ENCODE data around the gene SGTA.
"Not testable (repeated sequence)": the region's sequence is repeated elsewhere in the genome, so short reads cannot be mapped to it uniquely, and the experiment has no call there.

Gene SGTA

DNA sequence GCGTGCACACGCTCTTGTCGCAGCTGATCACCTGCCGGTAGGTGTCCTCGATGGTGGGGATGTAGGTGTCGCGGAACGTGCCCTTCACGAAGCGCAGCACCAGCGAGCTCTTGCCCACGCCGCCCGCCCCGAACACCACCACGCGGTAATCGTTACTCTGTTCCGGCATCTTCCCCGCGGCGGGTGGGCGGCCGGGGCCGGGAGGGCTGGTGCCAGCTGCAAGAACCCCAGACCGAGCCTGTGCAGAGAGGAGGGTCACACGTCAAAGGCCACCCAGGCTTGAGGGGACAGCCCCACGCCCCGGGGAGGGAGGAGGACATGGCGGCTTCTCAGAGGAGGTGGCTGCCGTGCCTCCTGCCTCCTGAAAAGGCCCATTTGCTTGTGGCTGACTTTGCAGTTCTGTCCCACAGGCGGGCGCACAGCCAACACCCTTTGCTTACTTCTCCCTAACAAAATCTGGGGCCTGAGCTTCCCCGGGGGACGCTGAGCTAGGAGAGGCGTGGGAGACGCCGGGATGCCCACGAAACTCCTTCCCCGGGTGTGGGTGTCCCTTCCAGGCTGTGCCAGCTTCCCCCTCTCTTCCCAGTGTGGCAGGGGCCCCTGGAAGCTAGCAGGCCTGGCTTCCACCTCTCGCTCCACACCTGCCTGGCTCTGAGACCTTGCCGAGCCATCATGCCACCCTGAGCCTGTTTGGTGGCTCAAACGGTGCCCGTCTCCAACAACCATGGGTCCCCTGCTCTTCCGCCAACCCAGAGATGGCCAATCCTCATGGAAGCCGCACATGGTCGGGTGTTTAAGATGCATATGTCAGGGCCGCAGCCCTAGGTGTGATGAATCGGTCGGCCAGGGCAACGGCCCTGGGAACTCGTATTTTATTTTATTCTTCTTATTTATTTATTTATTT is 65.2 kb downstream of the SGTA start:
- intact Hi-C loops (cut with DNase I) = no loop called here
- peak in 3 of 10 donors; percentile 53 to 85 (median 65) for DNase-seq

DNA sequence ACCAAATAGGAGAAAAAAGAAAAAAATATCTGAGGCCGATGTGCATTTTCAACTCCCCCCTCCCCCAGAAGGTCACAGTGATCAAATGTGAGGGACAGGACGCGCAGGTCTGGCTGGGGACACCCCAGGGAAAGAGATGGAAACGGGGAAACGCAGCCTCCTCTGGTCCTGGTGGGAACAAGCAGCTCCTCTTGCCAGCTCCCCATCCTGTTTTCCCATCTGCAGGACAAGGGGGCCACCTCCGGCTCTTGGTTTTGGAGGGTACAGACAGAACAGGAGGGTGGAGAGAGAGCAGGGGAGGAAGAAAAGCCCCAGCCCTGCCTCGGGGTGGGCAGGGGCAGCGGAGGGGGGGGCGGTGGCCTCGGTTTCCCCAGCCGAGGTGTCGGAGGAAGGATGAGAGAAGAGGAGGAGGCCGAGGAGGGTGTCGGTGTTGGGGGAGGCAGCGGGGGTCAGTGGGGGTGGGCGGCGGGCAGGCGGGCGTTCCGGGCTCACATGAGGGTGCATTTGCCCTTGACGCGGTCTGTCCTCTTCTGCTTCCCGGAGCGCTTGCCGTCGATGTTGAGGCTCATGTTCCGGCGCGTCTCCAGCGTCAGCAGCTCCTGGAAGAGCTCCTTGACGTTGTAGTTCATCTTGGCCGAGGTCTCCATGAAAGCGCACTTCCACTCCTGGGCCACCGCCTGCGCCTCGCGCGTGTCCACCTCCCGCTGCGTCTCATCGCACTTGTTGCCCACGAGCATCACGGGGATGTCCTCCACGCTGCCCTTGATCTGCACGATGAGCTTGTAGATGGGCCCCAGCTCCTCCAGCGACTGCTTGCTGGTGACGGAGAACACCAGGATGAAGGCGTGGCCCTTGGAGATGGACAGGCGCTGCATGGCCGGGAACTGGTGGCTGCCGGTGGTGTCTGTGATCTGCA is 66.1 kb downstream of the SGTA start:
- DNase-seq = peak in 2 of 10 donors; percentile 51 to 67

DNA sequence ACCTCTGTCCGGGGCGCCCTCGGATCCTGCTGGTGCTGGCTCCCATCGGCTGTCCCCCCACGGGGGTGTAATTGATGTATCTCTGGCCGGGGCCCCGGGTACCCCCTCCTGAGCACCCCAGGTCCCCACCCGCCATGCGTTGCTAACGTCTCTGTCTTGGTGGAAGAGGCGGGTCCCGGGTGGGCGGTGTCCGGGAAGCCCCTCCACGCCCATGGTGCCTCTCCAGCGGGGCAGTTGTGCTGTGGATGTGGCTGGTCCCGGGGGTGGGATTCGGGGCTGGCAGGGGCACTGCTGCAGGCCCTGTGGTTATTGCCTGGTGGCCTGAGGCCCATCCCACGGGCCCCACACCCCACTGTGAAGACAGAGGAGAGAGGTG is 66.8 kb downstream of the SGTA start:
- peak in 1 of 10 donors; percentile 64 for DNase-seq
- intact Hi-C loops (cut with DNase I) = no loop called here

More for the DNA sequence above, 66.1 kb downstream of the SGTA start:
- intact Hi-C loops (cut with DNase I) = no loop called here

DNA sequence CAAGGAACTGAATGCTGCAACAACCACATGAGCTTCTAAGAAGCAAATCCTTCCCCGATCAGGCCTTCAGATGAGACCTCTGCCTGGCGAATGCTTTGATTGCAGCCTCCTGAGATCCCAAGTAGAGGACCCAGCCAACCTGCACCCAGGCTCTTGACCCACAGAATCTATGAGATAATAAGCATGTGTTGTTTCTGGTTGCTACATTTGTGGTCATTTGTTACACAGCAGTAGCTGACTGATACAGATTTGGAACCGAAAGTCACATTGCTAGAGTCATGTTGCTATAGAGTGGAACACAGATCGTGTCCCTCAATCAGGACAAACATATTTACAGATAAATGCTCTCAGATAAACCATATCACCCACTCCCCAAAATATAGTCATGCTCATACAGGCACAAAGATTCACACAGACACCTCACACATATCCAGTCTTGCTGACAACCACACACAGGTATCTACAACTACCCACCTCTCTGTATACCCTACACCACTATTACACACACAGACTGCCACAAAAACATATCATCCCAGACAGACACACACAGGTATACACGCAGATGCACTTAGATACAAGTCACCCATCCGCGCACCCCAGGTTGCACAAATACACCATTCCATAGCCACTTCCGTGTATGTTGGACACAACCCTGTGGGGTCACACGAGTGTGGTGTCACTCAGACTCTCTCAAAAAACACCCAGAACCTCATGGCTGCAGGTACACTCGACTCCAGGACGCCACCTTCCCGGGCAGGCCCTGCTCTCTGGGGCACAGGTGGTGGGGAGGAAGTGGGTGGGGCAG is 67.4 kb downstream of the SGTA start:
- DNase-seq = no peak
- intact Hi-C loops (cut with DNase I) = no loop called here

DNA sequence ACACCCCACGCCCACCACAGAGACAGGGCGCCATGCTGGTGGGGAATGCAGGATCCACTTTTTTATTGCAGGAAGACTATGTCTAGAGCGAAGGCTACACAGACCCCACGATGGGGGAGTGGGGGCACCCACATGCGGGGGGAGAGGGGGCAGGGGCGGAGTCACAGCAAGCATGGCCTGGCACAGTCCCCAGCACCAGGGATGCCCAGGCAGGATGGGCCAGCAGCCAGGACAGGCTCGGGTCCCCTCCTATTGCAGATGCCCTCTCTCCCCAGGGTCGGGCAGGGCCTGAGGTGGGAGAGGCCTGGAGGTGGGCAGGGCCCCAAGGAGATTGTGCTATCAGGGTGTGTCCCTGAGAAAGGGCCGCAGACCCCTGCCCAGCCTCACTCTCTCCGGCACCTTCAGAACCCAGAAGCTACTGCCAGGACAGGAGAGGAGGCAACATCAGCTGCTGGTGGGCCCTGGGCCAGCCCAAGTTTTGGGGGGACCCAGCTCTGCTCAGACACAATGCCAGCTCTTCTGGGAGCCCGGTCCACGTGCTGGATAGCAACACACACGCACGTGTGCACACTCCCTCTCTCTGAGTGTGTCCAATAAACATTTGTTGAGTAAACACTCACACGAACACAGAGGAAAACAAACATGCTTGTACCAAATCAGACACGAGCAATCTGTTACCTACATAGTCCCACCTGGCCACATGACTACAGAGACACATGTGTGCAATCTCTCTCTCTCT is 68.4 kb downstream of the SGTA start:
- intact Hi-C loops (cut with DNase I) = no loop called here

DNA sequence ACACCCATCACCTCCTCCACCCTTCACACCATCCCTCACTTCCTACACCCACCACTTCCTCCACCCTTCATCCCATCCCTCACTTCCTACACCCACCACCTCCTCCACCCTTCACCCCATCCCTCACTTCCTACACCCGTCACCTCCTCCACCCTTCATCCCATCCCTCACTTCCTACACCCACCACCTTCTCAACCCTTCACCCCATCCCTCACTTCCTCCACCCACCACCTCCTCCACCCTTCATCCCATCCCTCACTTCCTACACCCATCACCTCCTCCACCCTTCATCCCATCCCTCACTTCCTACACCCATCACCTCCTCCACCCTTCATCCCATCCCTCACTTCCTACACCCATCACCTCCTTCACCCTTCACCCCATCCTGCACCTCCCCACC is 69.0 kb downstream of the SGTA start:
- intact Hi-C loops (cut with DNase I); DNase-seq: not testable (repeated sequence)

More for the DNA sequence above, 68.4 kb downstream of the SGTA start:
- no peak for DNase-seq

DNA sequence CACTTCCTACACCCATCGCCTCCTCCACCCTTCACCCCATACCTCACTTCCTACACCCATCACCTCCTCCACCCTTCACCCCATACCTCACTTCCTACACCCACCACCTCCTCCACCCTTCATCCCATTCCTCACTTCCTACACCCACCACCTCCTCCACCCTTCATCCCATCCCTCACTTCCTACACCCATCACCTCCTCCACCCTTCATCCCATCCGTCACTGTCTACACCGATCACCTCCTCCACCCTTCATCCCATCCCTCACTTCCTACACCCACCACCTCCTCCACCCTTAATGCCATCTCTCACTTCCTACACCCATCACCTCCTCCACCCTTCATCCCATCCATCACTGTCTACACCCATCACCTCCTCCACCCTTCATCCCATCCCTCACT is 69.9 kb downstream of the SGTA start:
- intact Hi-C loops (cut with DNase I); DNase-seq: not testable (repeated sequence)

DNA sequence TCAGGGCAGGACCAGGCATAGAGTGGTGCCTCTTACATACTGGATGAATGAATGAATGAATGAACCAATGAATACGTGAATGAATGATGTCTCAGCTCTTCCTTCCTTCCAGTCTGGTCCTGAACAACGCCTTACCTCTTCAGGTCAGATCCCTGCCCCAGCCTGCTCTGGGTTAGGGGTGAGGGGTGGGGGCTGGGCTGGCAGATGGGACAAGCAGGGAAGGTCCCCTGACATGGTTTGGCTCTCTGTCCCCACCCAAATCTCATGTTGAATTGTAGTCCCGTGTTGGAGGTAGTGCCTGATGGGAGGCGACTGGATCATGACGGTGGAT is 71.2 kb downstream of the SGTA start:
- intact Hi-C loops (cut with DNase I) = no loop called here
- no peak for DNase-seq

DNA sequence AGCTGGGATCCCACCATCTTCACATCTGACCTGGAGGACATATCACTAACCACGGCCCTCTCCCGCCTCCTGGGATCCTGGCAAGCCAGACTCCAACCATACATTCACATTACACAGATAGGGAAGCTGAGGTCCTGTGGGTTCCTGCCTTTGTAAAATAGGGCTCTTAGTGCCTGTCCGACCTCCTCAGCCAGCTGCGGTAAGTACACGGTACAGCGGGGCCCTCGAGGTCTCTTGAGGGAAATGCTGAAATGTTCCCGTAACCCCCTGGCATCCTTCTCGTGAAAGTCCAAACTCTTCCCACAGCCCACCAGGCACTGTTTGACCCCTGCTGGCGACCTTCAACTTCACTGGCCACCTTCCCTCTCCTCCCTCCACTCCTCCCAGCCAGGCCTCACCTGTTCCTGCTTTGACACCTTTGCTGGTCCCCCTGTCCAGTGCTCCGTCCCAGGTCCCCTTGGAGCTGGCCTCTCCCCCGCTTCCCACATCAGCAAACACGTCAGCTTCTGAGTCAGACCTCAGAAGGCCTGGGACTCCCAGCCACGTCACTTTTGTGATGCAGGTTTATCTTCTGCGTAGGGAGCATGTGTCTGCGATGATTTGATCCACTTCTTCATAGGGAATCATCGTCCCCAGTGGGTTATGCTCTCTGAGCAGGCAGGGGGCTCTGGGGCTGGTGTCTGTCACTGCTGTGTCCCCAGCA is 71.8 kb downstream of the SGTA start:
- DNase-seq = no peak
- intact Hi-C loops (cut with DNase I) = no loop called here

DNA sequence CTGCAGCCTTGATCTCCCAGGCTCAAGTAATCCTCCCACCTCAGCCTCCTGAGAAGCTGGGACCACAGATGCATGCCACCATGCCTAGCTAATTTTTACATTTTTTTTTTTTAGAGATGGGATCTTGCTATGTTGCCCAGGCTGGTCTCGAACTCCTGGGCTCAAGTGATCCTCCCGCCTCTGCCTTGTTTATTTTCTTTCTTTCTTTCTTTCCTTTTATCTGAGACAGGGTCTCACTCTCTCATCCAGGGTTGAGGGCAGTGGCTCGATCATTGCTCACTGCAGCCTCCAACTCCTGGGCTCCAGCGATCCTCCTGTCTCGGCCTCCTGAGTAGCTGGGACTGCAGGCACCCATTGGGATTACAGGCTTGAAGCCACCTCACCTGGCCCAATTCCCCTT is 76.8 kb downstream of the SGTA start:
- intact Hi-C loops (cut with DNase I) = no loop called here
- no peak for DNase-seq
